RPMI7951 (cell line): Measurements from ENCODE around the gene GUCY2D. TPM values are rescaled to one million over a fixed set of nuclear protein-coding genes. Genes with fewer than 3 reads are reported as not detected.

Experiments used
- DNase-seq: peaks from one replicate; pipeline ENCODE4 v3.0.0-alpha.2; 2012; ENCODE audit warnings: low read depth
- total RNA-seq: library from RNA; depleted of rRNA; stranded (reverse); fragments of >200 nt; shearing (Covaris generic); gene quantifications from 2 replicates; pipeline ENCODE4 v1.2.3, GENCODE V29; 2014

GUCY2D gene
- total RNA-seq, 1 experiment from 2014 or later: not detected

DNA sequence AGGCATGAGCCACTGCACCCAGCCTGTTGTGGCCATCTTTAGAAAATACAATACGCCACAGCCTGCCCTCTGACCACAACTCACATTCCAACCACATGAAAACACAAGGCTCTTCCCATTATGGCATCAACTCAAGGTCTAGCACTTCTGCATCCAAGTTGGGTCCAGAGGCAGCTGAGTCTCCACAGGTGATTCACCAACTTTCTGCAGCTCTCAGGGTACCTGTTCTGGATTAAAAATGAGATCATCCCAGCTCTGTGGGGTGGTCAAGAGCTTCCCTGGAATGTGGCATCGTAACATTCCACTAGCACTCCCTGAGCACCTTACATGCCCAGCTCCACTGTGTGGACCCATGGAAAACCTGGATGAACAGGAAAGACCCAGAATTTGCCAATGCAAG, 9.9 kb upstream of the GUCY2D start:
- peak; percentile 70 for DNase-seq

DNA sequence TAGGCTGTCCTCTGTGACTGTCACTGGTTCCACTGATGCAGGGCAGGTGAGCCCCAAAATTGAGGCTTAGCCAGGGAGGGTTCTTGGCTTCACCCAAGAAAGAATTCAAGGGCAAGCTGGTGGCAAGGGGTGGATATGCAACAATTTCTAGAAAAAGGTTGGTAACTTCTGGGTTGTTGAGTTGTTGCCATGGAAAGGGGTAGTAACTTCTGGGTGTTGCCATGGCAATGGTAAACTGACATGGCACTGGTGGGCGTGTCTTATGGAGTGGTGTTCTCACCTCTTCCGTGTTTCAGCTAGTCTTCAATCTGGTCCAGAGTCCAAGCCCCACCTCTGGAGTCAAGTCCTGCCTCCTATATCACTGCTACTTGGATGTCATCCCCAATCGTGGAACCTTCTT, 9.5 kb upstream of the GUCY2D start:
- no peak for DNase-seq

DNA sequence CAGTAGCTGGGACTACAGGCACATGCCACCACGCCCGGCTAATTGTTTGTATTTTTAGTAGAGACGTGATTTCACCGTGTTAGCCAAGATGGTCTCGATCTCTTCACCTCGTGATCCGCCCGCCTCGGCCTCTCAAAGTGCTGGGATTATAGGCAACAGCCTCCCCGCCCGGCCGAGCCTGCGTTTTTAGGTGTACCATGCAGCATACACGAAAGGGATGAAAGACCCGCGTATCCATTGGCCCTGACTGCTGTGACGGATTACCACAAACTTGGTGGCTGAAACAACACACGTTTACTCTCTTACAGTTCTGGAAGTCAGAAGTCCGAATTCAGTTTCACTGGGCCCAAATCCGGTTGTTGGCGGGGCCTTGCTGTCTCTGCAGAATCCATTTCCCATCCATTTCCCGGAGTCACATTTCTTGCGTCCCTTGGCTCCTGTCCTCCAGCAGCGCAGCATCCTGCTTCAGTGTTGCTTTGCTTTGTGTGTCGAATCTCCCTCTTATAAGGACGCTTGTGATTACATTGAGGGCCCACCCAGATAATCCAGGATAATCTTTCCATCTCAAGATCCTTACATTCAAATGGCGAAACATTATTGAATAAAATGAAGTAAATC, 8.3 kb upstream of the GUCY2D start:
- DNase-seq: no peak

DNA sequence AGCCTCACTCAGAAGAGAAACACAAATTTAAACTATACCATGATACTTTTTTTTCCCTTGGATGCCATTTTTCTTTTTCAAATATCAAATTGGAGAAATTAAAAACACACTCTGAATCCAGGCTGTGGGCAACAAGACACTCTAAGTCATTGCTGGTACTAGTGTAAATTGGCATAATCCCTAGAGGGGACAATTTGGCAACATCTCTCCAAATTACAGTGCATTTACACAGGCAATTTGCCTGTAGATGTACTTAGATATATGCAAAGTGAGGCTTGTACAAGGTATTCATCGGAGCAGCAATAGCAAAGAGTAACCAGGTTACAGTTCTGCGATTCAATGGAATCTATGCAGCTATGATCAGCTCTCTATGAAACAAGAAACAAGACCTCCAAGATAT, 6.7 kb upstream of the GUCY2D start:
- DNase-seq: no peak

DNA sequence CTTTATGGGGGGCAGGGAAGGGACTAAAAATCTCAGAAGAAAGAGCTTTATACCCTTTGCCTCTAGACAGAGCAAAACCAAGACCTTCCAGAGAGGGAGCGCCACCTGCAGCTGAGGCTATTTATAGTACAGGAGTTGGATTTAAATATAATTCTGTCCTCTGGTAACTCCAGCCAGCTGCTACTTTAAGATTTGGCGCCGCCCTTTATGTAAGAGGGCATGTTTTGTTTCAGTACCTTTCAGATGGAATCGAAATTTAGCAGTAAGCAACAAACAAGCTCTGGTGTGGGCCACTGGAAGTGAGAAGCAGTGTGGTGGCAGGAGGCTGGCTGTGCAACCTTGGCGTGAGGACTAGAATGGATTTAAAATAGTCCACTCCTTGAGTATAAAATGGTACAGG, 5.2 kb upstream of the GUCY2D start:
- peak; percentile 40 for DNase-seq

DNA sequence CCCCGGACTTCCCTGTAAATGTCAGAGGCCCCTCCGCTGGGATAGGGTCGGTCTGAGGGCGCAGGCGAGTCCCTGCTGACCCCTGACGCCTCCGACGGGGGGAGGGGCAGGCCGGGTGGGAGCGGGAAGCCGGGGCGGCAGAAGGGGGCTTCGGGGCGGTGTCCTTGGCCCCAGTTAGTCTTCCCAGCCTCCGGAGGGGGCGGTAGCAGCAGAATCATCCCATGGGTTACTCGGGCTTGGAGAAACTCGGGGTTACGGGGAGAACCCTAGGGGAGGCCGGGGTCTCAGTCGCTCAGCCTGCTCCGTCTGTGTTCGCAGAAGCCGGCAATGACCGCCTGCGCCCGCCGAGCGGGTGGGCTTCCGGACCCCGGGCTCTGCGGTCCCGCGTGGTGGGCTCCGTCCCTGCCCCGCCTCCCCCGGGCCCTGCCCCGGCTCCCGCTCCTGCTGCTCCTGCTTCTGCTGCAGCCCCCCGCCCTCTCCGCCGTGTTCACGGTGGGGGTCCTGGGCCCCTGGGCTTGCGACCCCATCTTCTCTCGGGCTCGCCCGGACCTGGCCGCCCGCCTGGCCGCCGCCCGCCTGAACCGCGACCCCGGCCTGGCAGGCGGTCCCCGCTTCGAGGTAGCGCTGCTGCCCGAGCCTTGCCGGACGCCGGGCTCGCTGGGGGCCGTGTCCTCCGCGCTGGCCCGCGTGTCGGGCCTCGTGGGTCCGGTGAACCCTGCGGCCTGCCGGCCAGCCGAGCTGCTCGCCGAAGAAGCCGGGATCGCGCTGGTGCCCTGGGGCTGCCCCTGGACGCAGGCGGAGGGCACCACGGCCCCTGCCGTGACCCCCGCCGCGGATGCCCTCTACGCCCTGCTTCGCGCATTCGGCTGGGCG, 542 bp downstream of the GUCY2D start:
- no peak for DNase-seq

DNA sequence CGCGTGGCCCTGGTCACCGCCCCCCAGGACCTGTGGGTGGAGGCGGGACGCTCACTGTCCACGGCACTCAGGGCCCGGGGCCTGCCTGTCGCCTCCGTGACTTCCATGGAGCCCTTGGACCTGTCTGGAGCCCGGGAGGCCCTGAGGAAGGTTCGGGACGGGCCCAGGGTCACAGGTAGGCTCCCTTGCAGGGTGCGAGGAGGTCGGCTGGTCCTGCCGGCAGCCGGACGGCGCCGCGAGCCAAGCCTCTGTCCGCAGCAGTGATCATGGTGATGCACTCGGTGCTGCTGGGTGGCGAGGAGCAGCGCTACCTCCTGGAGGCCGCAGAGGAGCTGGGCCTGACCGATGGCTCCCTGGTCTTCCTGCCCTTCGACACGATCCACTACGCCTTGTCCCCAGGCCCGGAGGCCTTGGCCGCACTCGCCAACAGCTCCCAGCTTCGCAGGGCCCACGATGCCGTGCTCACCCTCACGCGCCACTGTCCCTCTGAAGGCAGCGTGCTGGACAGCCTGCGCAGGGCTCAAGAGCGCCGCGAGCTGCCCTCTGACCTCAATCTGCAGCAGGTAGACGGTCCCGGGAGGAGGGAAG, 1.3 kb downstream of the GUCY2D start:
- DNase-seq: no peak

DNA sequence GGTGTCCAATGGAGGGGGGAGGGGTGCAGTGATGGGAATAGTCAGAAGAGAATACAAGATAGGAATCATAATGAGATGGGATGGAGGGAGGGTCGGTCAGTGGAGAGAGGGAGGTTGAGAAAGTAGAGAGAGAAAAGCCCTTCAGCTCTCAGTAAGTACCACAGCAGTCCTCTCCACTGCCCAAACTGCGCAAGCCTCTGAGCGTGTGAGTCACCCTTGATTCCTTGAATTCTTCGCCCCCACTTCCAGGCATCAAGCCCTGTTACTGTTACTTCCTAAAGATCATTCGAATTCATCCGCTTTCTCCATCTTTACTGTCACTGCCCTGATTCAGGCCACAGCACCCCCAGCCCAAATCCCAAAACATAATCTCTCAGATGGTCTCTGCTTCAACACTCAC, 2.5 kb downstream of the GUCY2D start:
- peak; percentile 59 for DNase-seq

DNA sequence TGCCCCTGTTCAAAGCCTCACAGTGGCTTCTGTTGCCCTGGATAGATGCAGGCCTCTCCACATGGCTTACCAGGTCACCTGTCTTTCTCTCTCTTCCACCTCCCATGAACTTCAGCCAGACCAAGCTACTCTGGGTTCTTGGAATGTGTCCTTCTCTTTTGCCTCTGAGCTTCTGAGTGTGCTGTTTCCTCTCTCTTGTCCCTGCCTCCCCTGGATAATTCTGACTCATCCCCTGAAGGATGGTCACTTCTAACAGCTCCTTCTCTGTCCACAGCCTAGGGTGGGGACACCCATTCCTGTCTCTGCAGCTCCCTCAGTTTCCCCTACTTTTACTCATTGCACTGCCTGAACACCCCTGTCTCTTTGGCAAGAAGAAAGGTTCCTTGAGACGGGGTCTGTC, 2.9 kb downstream of the GUCY2D start:
- no peak for DNase-seq

DNA sequence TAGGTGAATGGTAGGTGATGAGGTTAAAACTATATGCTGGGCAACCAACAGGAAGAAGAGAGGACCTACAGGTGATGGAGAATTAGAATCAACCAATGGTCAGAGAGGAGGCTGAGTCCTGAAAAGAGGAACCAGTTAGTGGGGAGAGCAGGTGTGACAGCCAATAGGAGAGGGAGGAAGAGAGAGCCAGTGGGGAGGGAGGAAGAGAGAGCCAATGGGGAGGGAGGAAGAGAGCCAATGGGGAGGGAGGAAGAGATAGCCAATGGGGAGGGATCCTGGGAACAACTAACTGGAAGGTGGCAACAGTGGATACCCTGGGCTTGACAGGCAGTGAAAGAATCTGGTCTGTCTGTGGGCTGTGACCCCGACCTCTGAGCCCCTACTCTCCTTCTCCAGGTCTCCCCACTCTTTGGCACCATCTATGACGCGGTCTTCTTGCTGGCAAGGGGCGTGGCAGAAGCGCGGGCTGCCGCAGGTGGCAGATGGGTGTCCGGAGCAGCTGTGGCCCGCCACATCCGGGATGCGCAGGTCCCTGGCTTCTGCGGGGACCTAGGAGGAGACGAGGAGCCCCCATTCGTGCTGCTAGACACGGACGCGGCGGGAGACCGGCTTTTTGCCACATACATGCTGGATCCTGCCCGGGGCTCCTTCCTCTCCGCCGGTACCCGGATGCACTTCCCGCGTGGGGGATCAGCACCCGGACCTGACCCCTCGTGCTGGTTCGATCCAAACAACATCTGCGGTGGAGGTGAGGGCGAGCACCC, 3.7 kb downstream of the GUCY2D start:
- DNase-seq: no peak

DNA sequence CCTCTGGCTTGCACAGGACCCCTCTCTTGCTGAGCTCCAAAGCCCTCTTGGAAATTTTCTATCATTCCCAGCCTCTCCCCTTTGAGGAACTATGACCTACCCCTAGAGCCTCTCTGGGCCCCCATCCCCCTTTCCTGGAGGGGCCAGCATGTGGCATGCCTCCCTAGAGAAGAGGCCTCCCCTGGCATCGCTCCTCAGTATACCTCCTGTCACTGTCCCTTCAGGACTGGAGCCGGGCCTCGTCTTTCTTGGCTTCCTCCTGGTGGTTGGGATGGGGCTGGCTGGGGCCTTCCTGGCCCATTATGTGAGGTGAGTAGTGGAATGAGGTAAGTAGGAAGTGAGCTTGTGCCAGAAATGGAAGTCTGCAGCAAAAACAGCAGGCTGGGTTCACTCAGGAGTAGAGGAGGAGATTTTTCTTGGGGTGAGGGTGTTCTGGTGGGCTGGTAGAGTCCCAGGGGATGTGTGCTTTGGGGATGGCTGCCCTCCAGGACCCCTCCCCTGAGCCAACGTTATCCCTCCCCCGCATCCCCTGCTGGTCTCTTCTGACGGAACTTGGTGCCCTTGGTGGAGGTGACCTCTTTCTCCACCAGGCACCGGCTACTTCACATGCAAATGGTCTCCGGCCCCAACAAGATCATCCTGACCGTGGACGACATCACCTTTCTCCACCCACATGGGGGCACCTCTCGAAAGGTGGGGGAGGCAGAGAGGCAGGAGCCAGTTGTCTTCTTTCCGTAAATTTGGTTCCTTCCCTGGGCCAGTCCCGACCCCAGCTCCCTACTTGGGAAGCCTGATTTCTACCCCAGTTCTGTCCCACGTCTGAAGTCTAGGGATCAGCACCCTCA, 4.6 kb downstream of the GUCY2D start:
- DNase-seq: no peak

DNA sequence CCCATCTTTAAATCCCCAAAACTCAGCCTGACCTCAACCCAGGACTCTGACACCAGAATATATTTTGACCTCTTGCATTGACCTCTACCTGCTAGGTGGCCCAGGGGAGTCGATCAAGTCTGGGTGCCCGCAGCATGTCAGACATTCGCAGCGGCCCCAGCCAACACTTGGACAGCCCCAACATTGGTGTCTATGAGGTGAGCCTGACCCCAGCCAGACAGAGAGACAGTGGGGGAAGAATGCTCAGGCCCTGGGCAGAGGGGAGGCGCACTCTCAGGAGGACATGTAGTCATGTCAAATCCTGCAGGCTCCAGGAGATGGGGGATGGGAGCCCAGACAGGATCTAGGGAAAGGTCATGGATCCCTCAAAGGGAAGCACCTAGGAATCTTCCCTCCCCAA, 5.4 kb downstream of the GUCY2D start:
- no peak for DNase-seq

DNA sequence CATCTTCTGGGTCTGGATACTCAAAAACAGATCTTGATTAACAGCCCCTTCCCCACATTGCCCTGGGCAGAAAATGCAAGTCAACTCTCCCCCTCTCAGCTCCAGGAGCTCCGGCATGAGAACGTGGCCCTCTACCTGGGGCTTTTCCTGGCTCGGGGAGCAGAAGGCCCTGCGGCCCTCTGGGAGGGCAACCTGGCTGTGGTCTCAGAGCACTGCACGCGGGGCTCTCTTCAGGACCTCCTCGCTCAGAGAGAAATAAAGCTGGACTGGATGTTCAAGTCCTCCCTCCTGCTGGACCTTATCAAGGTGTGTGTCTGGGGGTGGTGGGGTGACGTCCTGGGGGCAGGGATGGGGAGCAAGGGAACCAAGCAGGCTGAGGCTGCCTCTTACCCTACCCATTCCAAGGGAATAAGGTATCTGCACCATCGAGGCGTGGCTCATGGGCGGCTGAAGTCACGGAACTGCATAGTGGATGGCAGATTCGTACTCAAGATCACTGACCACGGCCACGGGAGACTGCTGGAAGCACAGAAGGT, 9.7 kb downstream of the GUCY2D start:
- no peak for DNase-seq

DNA sequence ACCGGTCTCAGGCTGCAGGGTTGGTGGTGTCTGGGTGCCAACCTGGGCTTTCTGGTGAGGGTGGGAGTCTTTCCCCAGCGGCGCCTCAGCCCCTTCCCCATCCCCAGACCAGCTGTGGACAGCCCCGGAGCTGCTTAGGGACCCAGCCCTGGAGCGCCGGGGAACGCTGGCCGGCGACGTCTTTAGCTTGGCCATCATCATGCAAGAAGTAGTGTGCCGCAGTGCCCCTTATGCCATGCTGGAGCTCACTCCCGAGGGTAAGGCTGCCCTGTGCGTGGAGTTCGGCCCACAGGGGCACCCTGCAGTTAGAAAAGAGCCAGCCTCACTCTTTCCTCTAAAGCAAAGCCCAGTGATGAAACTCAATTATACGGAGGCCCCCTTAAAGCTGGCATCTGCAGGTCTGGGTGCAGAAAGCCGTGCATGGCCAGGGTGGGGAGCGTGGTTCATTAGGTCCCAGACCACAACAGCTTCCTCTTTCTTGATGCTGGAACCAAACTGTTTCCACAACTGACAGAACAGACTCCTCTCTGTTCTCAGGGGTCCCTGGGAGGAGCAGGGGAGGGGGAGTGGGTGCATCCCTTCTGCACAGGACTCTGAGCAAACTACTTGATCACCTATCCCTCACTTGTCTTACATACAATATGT, 10.7 kb downstream of the GUCY2D start:
- no peak for DNase-seq

DNA sequence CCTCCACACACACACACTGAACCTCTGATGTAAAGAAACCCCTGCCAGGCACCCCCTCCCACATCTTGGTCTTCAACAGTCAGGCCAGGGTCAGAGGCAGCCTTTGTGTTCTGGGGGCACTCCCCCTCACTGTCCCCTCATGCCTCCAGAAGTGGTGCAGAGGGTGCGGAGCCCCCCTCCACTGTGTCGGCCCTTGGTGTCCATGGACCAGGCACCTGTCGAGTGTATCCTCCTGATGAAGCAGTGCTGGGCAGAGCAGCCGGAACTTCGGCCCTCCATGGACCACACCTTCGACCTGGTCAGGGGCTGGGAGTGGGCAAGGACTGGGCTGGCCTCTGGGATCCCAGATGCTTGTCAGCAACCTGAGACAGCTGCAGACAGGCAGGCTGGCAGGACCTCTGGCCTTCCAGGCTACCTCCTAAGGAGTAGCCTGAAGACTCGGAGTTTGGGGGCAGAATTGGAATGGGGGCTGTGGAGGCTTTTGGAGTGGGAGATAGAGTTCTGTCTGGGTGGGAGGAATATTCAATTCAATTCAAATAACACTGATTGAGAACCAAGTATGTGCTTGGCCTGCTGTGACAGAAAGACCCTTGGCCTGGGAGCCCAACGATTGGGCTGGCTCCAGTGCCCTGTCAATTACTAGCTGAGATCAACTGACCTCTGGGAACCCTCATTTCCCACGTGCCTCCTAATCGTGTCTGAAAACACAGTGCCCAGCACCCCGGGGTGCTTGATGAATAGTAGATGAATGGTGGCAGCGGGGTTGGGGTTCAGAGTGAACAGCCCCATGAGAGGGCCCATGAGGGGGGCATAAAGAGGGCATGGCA, 11.5 kb downstream of the GUCY2D start:
- no peak for DNase-seq

DNA sequence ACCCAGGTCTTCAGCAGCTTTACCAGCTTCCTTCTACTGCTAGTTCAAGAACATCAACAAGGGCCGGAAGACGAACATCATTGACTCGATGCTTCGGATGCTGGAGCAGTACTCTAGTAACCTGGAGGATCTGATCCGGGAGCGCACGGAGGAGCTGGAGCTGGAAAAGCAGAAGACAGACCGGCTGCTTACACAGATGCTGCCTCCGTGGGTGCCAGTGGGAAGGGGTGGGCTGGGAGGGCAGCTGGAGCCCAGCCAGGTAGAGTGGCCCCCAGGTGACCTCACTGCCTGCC, 12.1 kb downstream of the GUCY2D start:
- no peak for DNase-seq

DNA sequence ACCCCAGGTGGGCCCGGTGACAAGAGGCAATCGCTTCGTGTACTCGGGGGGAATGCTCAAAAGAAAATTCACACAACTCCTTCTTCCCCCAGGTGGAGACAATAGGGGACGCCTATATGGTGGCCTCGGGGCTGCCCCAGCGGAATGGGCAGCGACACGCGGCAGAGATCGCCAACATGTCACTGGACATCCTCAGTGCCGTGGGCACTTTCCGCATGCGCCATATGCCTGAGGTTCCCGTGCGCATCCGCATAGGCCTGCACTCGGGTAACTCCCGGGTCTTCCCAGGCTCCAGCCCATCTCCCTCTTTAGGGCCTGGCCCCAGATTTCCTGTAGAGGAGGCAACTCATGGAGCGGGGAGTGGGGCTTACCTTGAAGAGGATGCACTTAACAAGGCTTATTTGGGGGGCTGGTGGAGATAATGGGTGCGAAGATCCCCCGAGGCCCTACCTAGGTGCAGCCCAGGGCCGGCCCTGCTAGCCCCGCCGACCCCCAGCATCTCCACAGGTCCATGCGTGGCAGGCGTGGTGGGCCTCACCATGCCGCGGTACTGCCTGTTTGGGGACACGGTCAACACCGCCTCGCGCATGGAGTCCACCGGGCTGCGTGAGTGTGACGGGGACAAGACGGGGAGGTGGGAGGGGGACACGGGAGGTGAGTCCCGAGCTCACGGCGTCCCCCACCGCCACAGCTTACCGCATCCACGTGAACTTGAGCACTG, 13.0 kb downstream of the GUCY2D start:
- no peak for DNase-seq

DNA sequence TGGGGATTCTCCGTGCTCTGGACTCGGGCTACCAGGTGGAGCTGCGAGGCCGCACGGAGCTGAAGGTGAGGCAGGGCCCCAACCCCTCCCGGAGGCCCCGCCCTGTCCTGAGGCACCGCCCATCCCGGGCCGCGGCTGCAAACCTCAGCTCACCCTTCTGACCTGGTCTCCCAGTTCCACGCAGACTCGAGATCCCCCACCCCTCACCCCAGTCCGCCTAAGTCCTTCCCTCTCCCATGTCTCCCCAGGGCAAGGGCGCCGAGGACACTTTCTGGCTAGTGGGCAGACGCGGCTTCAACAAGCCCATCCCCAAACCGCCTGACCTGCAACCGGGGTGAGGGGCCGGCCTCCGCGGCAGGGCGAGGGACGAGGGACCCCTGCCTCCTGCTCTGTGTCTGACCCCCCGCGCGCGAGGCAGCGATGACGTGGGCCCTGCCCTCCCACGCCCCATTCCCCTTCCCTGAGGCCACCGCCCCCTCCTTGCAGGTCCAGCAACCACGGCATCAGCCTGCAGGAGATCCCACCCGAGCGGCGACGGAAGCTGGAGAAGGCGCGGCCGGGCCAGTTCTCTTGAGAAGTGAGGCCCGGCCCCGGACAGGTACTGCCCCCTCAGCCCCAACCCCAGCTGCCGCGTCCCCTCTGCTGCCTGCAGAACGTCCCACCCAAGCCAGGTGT, 13.7 kb downstream of the GUCY2D start:
- no peak for DNase-seq
